ENCODE results near the gene NAP1L4.
A peak's percentile ranks its signal among the peaks of the same experiment; 100 is the strongest.

The NAP1L4 gene

GRCh38 chr11:2995031-2995561 is 3.0 kb upstream of the NAP1L4 start:
- no peak overlapping the region for H3K4me3 ChIP-seq (ENCODE audit: low read depth, low read length, poor library complexity, severe bottlenecking)
- no peaks in the 10 kb centered on the region for H3K36me3 ChIP-seq (ENCODE audit: insufficient read depth, low read length)
- no peak overlapping the region for H3K4me2 ChIP-seq (ENCODE audit: low read length)
- H3K4me1 ChIP-seq (ENCODE audit: insufficient read depth, low read length, severe bottlenecking): peaks cover 22% of the 10 kb centered on the region
- H4K20me1 ChIP-seq (ENCODE audit: insufficient read depth, low read length): no peaks in the 10 kb centered on the region
- H3K27me3 ChIP-seq (ENCODE audit: insufficient read depth, low read length): no peaks in the 10 kb centered on the region
- TF ChIP-seq CTCF (IDR thresholded peaks at IDR 0.05; ENCODE audit: low read length) (no peak), EZH2 (IDR thresholded peaks at IDR 0.05; ENCODE audit: borderline replicate concordance, low read length) (no peak)
- no peaks in the 10 kb centered on the region for H3K9me2 ChIP-seq (ENCODE audit: low read depth, low read length)
- no peaks in the 10 kb centered on the region for H3F3A ChIP-seq (ENCODE audit: insufficient read depth, low read length)
- H3K27ac ChIP-seq (ENCODE audit: low read depth, low read length, poor library complexity, severe bottlenecking): no peak overlapping the region
- no peak overlapping the region for H3K9ac ChIP-seq (ENCODE audit: low read length)
- H2AFZ ChIP-seq (ENCODE audit: low read length): no peak overlapping the region
- peaks cover 16% of the 10 kb centered on the region for H3K79me2 ChIP-seq (ENCODE audit: insufficient read depth, low read length)
- H3K9me3 ChIP-seq (ENCODE audit: low read length): no peaks in the 10 kb centered on the region

GRCh38 chr11:2994336-2994730 is 2.2 kb upstream of the NAP1L4 start:
- Histone ChIP-seq H3F3A (ENCODE audit: insufficient read depth, low read length) (no peaks in the 10 kb centered on the region), H3K36me3 (ENCODE audit: insufficient read depth, low read length) (no peaks in the 10 kb centered on the region), H4K20me1 (ENCODE audit: insufficient read depth, low read length) (no peaks in the 10 kb centered on the region), H3K27me3 (ENCODE audit: insufficient read depth, low read length) (no peaks in the 10 kb centered on the region), H3K79me2 (ENCODE audit: insufficient read depth, low read length) (peaks cover 24% of the 10 kb centered on the region), H3K9me3 (ENCODE audit: low read length) (no peaks in the 10 kb centered on the region), H2AFZ (ENCODE audit: low read length) (no peak overlapping the region; the same call in 1 of the 2 replicates), H3K27ac (ENCODE audit: low read depth, low read length, poor library complexity, severe bottlenecking) (peak overlapping the region; percentile 79), H3K4me3 (ENCODE audit: low read depth, low read length, poor library complexity, severe bottlenecking) (no peak overlapping the region), H3K4me1 (ENCODE audit: insufficient read depth, low read length, severe bottlenecking) (peaks cover 29% of the 10 kb centered on the region), H3K9me2 (ENCODE audit: low read depth, low read length) (no peaks in the 10 kb centered on the region), H3K4me2 (ENCODE audit: low read length) (peak overlapping the region; percentile 23; the same call in 1 of the 2 replicates), H3K9ac (ENCODE audit: low read length) (peak overlapping the region; percentile 42; the same call in 1 of the 2 replicates)
- TF ChIP-seq EZH2 (IDR thresholded peaks at IDR 0.05; ENCODE audit: borderline replicate concordance, low read length) (no peak), CTCF (IDR thresholded peaks at IDR 0.05; ENCODE audit: low read length) (no peak)

DNA sequence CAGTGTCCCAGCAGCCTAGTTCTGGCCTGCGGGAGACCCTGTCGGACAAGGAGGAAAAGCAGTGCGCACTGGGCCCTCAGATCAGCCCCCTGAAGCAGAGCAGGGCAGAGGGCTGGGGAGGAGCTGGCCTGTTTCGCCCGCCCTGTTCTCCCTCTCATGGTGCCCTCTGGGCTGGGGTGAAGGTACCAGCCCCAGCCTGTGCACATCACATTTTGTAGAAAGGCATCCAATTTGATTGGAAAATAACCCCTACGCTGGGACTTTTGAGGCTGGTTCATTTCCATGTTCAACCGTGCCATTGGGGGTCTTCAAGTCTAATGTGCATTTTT is 832 bp upstream of the NAP1L4 start:
- TF ChIP-seq EZH2 (IDR thresholded peaks at IDR 0.05; ENCODE audit: borderline replicate concordance, low read length) (no peak), CTCF (IDR thresholded peaks at IDR 0.05; ENCODE audit: low read length) (no peak)
- Histone ChIP-seq H3K4me3 (ENCODE audit: low read depth, low read length, poor library complexity, severe bottlenecking) (peak overlapping the region; percentile 88), H3K79me2 (ENCODE audit: insufficient read depth, low read length) (peaks cover 38% of the 10 kb centered on the region), H3K27ac (ENCODE audit: low read depth, low read length, poor library complexity, severe bottlenecking) (peak overlapping the region; percentile 79), H2AFZ (ENCODE audit: low read length) (0 out of 2 replicates have a peak overlapping the region, but pooled peaks have one; percentile 7), H3K9me2 (ENCODE audit: low read depth, low read length) (no peaks in the 10 kb centered on the region), H3F3A (ENCODE audit: insufficient read depth, low read length) (no peaks in the 10 kb centered on the region), H3K4me2 (ENCODE audit: low read length) (peak overlapping the region; percentile 93), H3K36me3 (ENCODE audit: insufficient read depth, low read length) (peaks cover 1% of the 10 kb centered on the region; the same call in 1 of the 2 replicates), H3K9ac (ENCODE audit: low read length) (peak overlapping the region; percentile 94), H4K20me1 (ENCODE audit: insufficient read depth, low read length) (no peaks in the 10 kb centered on the region), H3K9me3 (ENCODE audit: low read length) (no peaks in the 10 kb centered on the region), H3K27me3 (ENCODE audit: insufficient read depth, low read length) (no peaks in the 10 kb centered on the region), H3K4me1 (ENCODE audit: insufficient read depth, low read length, severe bottlenecking) (peaks cover 43% of the 10 kb centered on the region)

Data from OCI-LY1 (cell line).